WTC11 (cell line): ENCODE measurements around the gene WSCD1. TPM values are rescaled to one million over a fixed set of nuclear protein-coding genes. Genes with fewer than 3 reads are reported as not detected.

Source experiments
- ATAC-seq: fragments of 200-7000 bp; cut with Tn5 transposase; 2 replicates; pipeline ENCODE4 v1.10.0; 2021; ENCODE audit warnings: mild to moderate bottlenecking, moderate library complexity
- CTCF ChIA-PET: fragments of 300-600 bp; sonication (Branson Sonifier 250); formaldehyde crosslinking; loops from one replicate; lab custom pipeline; 2021; ENCODE audit warnings: antibody characterized with exemption; lab: Charles Lee
- POLR2A ChIA-PET: fragments of 350-600 bp; sonication (Branson Sonifier 250); formaldehyde crosslinking; loops from one replicate; lab custom pipeline; 2021; ENCODE audit warnings: antibody characterized with exemption; lab: Charles Lee
- DNase-seq: peaks from one replicate; pipeline ENCODE4 v3.0.0; 2021; ENCODE audit warnings: low spot score
- H3K27ac Mint-ChIP-seq: 2 replicates; pipeline ENCODE4 v1.8.0; 2021; ENCODE audit warnings: mixed read lengths
- H3K27me3 Mint-ChIP-seq: 2 replicates; pipeline ENCODE4 v1.8.0; 2021; ENCODE audit warnings: low read depth, mild to moderate bottlenecking, moderate library complexity, mixed read lengths
- H3K36me3 Mint-ChIP-seq: 2 replicates; pipeline ENCODE4 v1.8.0; 2021; ENCODE audit warnings: mixed read lengths
- H3K4me1 Mint-ChIP-seq: 2 replicates; pipeline ENCODE4 v1.8.0; 2022; ENCODE audit warnings: mixed read lengths
- H3K4me3 Mint-ChIP-seq: 2 replicates; pipeline ENCODE4 v1.8.0; 2021; ENCODE audit warnings: mild to moderate bottlenecking, moderate library complexity, mixed read lengths
- H3K9me3 Mint-ChIP-seq: 2 replicates; pipeline ENCODE4 v1.8.0; 2021; ENCODE audit warnings: mixed read lengths
- AR ChIP-seq: fragments of 250-450 bp; sonication (Bioruptor Pico); IDR thresholded peaks from 2 replicates; pipeline ENCODE4 v1.9.0; 2021; ENCODE audit warnings: mild to moderate bottlenecking
- ATF2 ChIP-seq: sonication (generic); formaldehyde crosslinking; IDR thresholded peaks from 2 replicates; pipeline ENCODE4 v1.8.1; 2022; ENCODE audit warnings: low read depth, missing genetic modification reagents, borderline replicate concordance
- CBFB ChIP-seq: sonication (generic); formaldehyde crosslinking; IDR thresholded peaks from 2 replicates; pipeline ENCODE4 v1.8.1; 2022; ENCODE audit warnings: mild to moderate bottlenecking, low read depth, missing genetic modification reagents
- CREM ChIP-seq: sonication (generic); formaldehyde crosslinking; IDR thresholded peaks from 2 replicates; pipeline ENCODE4 v1.8.1; 2022; ENCODE audit warnings: mild to moderate bottlenecking, missing genetic modification reagents, moderate library complexity
- E2F4 ChIP-seq: sonication (generic); formaldehyde crosslinking; IDR thresholded peaks from 2 replicates; pipeline ENCODE4 v1.8.1; 2022; ENCODE audit warnings: low read depth, mild to moderate bottlenecking, moderate library complexity, missing genetic modification reagents, borderline replicate concordance
- ESRRA ChIP-seq: sonication (generic); formaldehyde crosslinking; IDR thresholded peaks from 2 replicates; pipeline ENCODE4 v1.8.1; 2022; ENCODE audit warnings: mild to moderate bottlenecking, missing genetic modification reagents, borderline replicate concordance
- GABPB1 ChIP-seq: sonication (generic); formaldehyde crosslinking; IDR thresholded peaks from 2 replicates; pipeline ENCODE4 v1.8.1; 2023; ENCODE audit warnings: mild to moderate bottlenecking, missing genetic modification reagents
- JAZF1 ChIP-seq: fragments of 250-450 bp; sonication (Bioruptor Pico); IDR thresholded peaks from 2 replicates; pipeline ENCODE4 v1.9.0; 2021; ENCODE audit warnings: moderate library complexity, mild to moderate bottlenecking, inconsistent platforms
- NFE2L1 ChIP-seq: sonication (generic); formaldehyde crosslinking; IDR thresholded peaks from 2 replicates; pipeline ENCODE4 v1.8.1; 2023; ENCODE audit warnings: missing genetic modification reagents
- OVOL2 ChIP-seq: fragments of 250-450 bp; sonication (Bioruptor Pico); IDR thresholded peaks from 2 replicates; pipeline ENCODE4 v1.9.0; 2021; ENCODE audit warnings: mild to moderate bottlenecking, borderline replicate concordance
- RORB ChIP-seq: fragments of 250-450 bp; sonication (Bioruptor Pico); IDR thresholded peaks from 2 replicates; pipeline ENCODE4 v1.9.0; 2021; ENCODE audit warnings: mild to moderate bottlenecking
- SMAD3 ChIP-seq: sonication (generic); formaldehyde crosslinking; IDR thresholded peaks from 2 replicates; pipeline ENCODE4 v1.8.0; 2022; ENCODE audit warnings: missing genetic modification reagents, mild to moderate bottlenecking, borderline replicate concordance
- TCF7 ChIP-seq: sonication (generic); formaldehyde crosslinking; IDR thresholded peaks from 2 replicates; pipeline ENCODE4 v1.8.0; 2022; ENCODE audit warnings: mild to moderate bottlenecking, low read depth, missing genetic modification reagents, moderate library complexity
- TEAD4 ChIP-seq: sonication (generic); formaldehyde crosslinking; IDR thresholded peaks from 2 replicates; pipeline ENCODE4 v1.8.0; 2022; ENCODE audit warnings: mild to moderate bottlenecking, missing genetic modification reagents
- ZBTB43 ChIP-seq: sonication (generic); formaldehyde crosslinking; IDR thresholded peaks from 2 replicates; pipeline ENCODE4 v1.8.1; 2023; ENCODE audit warnings: mild to moderate bottlenecking, missing genetic modification reagents
- ZNF423 ChIP-seq: fragments of 250-450 bp; sonication (Bioruptor Pico); IDR thresholded peaks from 2 replicates; pipeline ENCODE4 v2.1.2; 2022; ENCODE audit warnings: mild to moderate bottlenecking, moderate library complexity
- ZNF512 ChIP-seq: sonication (generic); formaldehyde crosslinking; IDR thresholded peaks from 2 replicates; pipeline ENCODE4 v1.8.1; 2022; ENCODE audit warnings: missing genetic modification reagents, borderline replicate concordance
- total RNA-seq: library from RNA; stranded (reverse); gene quantifications from 3 replicates; pipeline ENCODE4 v1.2.3, GENCODE V29; 2021
- TF ChIP-seq, protein P1 (sequence below): fragments of 200-600 bp; IDR thresholded peaks from 2 replicates; pipeline ENCODE4 v1.8.0; 2022; ENCODE audit warnings: antibody characterized with exemption
- TF ChIP-seq, protein P2 (sequence below): sonication (generic); formaldehyde crosslinking; IDR thresholded peaks from 2 replicates; pipeline ENCODE4 v1.8.0; 2022; ENCODE audit warnings: mild to moderate bottlenecking, missing genetic modification reagents

WSCD1 gene
- total RNA-seq, 1 experiment from 2014 or later = 57.5 TPM

DNA sequence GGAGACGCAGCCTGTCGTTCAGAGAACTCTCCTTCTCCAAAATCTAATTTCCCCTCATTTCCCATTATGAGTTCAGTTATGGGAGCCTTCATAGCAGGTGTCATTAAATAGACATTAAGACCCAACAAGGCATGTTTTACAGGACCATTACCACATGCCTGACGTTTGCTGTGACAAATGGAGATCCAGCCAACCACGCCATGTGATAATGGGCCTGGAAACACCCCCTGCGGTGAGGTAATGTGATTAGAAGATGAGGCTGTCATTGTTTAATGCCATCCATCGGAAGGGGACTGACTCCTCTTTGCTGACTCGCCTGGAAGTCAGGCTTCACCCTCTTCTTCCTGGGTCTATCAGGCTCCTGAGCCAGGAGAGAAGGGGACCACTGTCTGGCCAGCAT is 76.9 kb downstream of the WSCD1 start:
- CTCF ChIA-PET = no interaction called here
- Mint-ChIP-seq H3K36me3 (peaks cover 28% of the 10 kb centered on the region), H3K4me3 (no peak overlapping the region)
- ATAC-seq = no peak
- TF ChIP-seq TEAD4 (no peak), SMAD3 (CRISPR knock-in tag) (no peak), NFE2L1 (no peak), ESRRA (CRISPR knock-in tag) (no peak), JAZF1 (CRISPR knock-in tag) (no peak), CREM (CRISPR knock-in tag) (no peak), GABPB1 (CRISPR knock-in tag) (no peak), CBFB (CRISPR knock-in tag) (no peak)
- TF ChIP-seq, protein P1, sequence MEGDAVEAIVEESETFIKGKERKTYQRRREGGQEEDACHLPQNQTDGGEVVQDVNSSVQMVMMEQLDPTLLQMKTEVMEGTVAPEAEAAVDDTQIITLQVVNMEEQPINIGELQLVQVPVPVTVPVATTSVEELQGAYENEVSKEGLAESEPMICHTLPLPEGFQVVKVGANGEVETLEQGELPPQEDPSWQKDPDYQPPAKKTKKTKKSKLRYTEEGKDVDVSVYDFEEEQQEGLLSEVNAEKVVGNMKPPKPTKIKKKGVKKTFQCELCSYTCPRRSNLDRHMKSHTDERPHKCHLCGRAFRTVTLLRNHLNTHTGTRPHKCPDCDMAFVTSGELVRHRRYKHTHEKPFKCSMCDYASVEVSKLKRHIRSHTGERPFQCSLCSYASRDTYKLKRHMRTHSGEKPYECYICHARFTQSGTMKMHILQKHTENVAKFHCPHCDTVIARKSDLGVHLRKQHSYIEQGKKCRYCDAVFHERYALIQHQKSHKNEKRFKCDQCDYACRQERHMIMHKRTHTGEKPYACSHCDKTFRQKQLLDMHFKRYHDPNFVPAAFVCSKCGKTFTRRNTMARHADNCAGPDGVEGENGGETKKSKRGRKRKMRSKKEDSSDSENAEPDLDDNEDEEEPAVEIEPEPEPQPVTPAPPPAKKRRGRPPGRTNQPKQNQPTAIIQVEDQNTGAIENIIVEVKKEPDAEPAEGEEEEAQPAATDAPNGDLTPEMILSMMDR = no peak
- TF ChIP-seq, all 79 proteins: peak for 0
- POLR2A ChIA-PET = no interaction called here
- H3K27me3 Mint-ChIP-seq = peaks cover 4% of the 10 kb centered on the region; the same call in 1 of the 2 replicates
- peaks cover 52% of the 10 kb centered on the region for H3K9me3 Mint-ChIP-seq
- H3K4me1 Mint-ChIP-seq = peaks cover 14% of the 10 kb centered on the region
- no peak overlapping the region for H3K27ac Mint-ChIP-seq
- no peak for DNase-seq

- H3K4me3 Mint-ChIP-seq = no peak overlapping the region
- no peak for DNase-seq
- H3K27ac Mint-ChIP-seq = no peak overlapping the region
- TF ChIP-seq, protein P2, sequence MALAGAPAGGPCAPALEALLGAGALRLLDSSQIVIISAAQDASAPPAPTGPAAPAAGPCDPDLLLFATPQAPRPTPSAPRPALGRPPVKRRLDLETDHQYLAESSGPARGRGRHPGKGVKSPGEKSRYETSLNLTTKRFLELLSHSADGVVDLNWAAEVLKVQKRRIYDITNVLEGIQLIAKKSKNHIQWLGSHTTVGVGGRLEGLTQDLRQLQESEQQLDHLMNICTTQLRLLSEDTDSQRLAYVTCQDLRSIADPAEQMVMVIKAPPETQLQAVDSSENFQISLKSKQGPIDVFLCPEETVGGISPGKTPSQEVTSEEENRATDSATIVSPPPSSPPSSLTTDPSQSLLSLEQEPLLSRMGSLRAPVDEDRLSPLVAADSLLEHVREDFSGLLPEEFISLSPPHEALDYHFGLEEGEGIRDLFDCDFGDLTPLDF (CRISPR knock-in tag) = no peak
- TF ChIP-seq RORB (CRISPR knock-in tag) = no peak
- TF ChIP-seq OVOL2 (CRISPR knock-in tag) = no peak
- no peak for TF ChIP-seq E2F4 (CRISPR knock-in tag)
- no peak for TF ChIP-seq TEAD4
- no peak for TF ChIP-seq GABPB1 (CRISPR knock-in tag)
- TF ChIP-seq TCF7 (CRISPR knock-in tag) = no peak
- TF ChIP-seq ZNF423 (CRISPR knock-in tag) = no peak
- TF ChIP-seq ZBTB43 (CRISPR knock-in tag) = no peak
- no peak for TF ChIP-seq AR
- TF ChIP-seq ZNF512 (CRISPR knock-in tag) = no peak
- TF ChIP-seq ATF2 (CRISPR knock-in tag) = no peak
- H3K9me3 Mint-ChIP-seq = peaks cover 21% of the 10 kb centered on the region
- CTCF ChIA-PET = no interaction called here
- POLR2A ChIA-PET = no interaction called here
- ATAC-seq = no peak
- peaks cover 4% of the 10 kb centered on the region; the same call in 1 of the 2 replicates for H3K27me3 Mint-ChIP-seq
- H3K36me3 Mint-ChIP-seq = peaks cover 4% of the 10 kb centered on the region; the same call in 1 of the 2 replicates
- no peaks in the 10 kb centered on the region for H3K4me1 Mint-ChIP-seq
These were observed 83.2 kb downstream of the WSCD1 start for GRCh38 chr17:6153375-6153774.
